NCI-H1436 treated with DMSO at 0.1 percent for 48 hours (cell line): Measurements from ENCODE around the gene PPP2R3C.
"Not testable (repeated sequence)": the region's sequence is repeated elsewhere in the genome, so short reads cannot be mapped to it uniquely, and the experiment has no call there.

Experiments
- DNase-seq: peaks from one replicate; lab custom pipeline; 2025; lab: John Stamatoyannopoulos, UW

Gene PPP2R3C

DNA sequence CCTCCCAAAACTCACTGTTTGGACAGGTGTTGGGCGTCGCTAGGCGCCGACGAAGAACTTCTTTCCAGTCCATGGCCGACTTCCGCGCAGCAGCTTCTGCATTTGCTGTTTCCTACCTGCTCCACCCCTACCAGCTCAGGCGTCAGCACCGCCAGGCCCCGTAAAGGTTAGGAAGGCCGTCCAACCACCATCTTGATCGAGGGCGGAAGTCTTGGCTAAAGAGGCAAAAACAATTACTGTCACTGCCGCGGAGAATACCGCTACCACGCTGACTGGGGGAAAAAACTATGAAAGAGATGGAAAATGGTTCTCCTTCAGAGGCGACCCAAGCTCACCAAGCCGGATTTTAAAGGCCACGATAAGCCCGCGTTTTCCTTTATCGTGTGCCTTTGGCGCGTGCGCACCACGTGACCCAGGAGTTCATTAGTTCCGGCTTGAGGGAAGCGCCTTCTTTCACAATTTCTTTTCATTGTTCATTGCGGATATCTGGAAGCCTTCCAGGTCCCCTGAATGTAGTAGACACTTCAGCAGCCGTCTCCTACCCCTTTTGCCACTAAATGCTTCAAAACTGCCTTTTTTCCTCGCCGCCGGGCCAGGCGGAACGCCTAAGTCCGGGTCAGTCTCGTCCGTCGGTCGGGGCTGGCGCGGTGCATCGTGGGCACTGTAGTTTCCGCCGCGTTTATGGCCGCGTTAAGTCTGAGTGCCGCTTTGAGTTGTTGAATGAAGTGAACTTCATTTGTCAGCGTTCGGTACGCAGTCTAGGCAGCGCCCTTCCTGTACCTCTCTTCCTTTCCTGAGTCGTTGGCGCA, at the start of gene PPP2R3C, which contains the start of gene PRORP:
TSS of gene PPP2R3C (minus strand) at position 104 of the 809 bp plus-strand sequence. CDS start at position 73, 31 bp downstream.
TSS of gene PRORP (plus strand) at position 666 of the 809 bp plus-strand sequence. CDS start 694 bp downstream, outside the sequence.
- DNase-seq = peak; percentile 51

GRCh38 chr14:35167496-35167895, 45.7 kb upstream of the PPP2R3C start:
- DNase-seq = no peak

DNA sequence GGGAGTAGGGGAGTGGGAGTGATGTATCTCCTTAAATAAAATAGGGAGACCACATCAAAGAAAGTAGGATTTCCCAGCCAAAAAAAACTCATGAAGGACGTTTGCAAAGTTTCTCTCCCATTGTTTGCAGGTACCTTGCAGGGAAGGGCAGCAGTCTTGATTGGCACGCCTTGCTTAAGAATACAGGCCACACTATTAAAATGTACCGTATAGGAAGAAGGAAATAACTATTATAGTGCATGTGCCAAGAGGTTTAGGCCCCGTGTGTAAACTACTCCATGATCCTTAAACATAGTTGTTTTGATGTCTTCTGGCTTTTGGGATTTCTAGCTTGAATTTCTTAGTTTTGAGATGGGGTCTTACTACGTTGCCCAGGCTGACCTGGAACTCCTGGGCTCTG, 43.1 kb upstream of the PPP2R3C start:
- no peak for DNase-seq

DNA sequence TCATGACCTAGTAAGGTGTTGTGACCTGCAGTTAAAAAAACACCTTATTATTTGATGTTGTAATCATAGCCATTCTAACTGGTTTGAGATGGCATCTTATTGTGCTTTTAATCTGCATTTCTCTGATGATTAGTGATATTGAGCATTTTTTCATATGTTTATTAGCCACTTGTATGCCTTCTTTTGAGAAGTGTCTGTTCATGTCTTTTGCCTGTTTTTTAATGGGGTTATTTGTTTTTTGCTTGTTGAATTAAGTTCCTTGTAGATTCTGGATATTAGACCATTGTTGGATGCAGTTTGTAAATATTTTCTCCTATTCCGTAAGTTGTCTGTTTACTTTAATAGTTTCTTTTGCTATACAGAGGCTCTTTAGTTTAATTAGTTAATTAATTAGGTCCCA, 41.6 kb upstream of the PPP2R3C start:
- no peak for DNase-seq

DNA sequence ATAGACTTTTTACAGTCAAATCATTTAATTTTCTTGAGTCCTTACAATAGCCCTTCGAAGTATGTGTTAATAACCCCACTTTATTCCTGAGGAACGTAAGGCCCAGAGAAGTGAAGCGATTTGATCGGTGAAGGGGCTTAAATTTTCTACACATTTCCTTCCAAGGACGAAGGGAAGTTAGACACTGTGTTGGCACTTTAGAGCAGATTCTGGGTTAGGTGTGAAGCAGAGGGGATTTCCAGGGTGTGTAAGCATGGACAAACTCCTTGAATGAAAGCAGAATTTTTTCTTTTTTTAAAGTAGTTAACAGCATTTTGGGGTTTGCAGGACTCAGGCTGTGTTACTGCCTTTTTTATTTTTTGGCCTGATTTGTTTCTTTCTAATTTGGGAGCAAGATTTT, 39.4 kb upstream of the PPP2R3C start:
- DNase-seq = no peak

GRCh38 chr14:35159742-35160409, 38.1 kb upstream of the PPP2R3C start:
- DNase-seq = no peak

DNA sequence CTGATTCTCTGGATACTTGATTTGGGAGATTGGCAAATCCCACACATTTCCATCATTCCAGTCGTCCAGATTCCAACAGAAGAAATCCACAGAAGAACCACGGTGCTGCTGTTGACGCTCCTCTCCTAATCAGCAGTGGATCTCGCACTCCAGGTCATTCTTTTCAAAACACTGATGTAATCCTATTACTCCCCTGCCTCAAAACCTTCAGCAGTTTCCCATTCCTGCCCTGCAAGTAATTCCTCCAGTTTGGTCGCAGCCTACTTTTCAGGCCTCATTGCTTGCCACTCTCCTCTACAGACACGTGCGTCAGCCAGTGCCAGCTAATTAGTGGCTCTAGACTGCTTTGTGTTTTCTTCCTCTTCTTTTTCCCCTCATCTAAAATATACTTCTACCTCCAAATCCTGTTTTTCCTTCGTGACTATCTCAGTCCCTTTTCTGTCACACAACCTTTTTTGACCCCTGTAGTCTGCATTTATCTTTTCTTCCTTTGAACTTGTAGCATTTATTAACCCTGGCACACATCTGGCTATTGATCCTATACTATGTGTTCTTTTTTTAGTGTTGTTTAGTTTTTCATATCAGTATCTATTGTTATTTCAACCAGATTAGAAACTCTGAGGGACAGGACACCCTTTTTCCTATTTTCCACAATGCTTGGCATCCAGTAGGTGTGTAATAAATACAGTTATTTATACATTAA, 37.3 kb upstream of the PPP2R3C start:
- DNase-seq = no peak

DNA sequence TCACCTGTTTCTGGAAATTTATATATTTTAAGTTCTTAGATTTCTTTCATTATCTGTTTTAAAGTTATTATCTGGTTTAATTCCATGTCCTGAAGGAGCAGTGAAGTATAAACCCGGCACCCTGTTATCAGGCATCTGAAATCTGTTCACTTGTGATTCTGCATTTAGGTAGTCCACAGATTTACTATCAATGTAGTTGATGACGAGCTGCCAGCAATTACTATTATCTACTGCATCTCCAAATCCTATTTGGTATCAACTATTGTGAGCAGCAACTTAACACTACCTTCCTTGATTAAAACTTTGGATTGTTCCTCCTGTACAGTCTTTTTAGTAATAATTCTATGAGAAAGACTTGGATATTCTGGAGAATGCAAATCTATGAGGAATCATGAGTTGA, 36.7 kb upstream of the PPP2R3C start:
- no peak for DNase-seq

DNA sequence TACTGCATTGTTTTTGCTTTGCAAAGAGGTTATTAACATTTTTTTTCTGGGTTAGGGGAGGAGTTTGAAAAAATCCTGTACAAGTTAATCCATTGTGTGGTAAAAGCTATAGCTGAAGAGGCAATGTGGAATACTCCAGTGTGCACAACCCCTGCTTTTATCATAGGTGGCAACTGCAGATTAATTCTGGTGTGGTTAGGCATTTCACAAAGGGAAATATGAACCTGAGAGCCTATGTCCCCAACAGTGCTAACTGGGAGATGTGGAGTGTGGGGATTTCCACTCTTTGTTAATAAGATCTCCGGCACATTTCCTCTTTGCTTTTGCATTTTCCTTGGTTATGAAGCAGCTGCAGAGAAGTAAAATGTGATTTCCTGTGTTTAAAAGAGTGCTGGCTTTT, 34.2 kb upstream of the PPP2R3C start:
- no peak for DNase-seq

GRCh38 chr14:35154016-35154415, 32.2 kb upstream of the PPP2R3C start:
- DNase-seq = no peak

DNA sequence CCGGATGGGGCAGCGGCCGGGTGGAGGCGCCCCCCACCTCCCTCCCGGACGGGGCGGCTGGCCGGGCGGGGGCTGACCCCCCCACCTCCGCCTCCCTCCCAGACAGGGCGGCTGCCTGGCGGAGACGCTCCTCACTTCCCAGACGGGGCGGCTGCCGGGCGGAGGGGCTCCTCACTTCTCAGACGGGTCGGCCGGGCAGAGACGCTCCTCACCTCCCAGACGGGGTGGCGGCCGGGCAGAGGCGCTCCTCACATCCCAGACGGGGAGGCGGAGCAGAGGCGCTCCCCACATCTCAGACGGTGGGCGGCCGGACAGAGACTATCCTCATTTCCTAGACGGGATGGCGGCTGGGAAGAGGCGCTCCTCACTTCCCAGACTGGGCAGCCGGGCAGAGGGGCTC, 30.7 kb upstream of the PPP2R3C start:
- DNase-seq = not testable (repeated sequence)

- no peak for DNase-seq
Observed at GRCh38 chr14:35149239-35149638, 27.4 kb upstream of the PPP2R3C start.

- DNase-seq = no peak
Observed at GRCh38 chr14:35147711-35148110, 25.9 kb upstream of the PPP2R3C start.

DNA sequence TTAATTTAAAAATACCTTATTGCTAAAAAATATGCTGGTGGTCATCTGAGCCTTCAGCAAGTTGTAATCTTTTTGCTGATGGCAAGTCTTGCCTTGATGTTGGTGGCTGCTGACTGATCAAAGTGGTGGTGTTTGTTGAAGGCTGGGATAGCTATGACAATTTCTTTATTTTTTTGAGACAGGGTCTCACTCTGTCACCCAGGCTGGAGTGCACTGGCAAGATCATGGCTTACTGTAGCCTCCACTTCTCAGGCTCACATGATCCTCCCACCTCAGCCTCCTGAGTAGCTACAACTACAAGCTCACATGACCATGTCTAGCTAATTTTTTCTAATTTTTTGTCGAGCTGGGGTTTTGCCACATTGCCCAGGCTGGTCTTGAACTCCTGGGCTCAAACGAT, 25.4 kb upstream of the PPP2R3C start:
- DNase-seq = no peak

DNA sequence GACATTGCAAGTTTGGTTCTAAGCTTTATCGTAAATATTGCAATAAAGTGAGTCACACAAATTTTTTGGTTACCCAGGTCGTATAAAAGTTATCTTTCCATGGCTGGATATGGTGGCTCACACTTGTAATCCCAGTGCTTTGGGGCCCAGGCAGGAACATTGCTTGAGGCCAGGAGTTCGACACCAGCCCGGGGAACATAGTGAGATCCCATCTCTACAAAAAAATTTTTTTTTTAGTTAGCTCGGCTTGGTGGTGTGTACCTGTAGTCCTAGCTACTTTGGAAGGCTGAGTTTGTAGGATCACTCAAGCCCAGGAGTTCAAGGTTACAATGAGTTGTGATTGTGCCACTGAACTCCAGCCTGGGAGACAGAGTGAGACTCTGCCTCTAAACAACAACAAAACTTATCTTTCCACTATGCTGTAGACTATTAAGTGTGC, 24.9 kb upstream of the PPP2R3C start:
- DNase-seq = no peak

GRCh38 chr14:35144029-35144428, 22.2 kb upstream of the PPP2R3C start:
- DNase-seq = no peak

GRCh38 chr14:35140718-35141581, 19.2 kb upstream of the PPP2R3C start:
- no peak for DNase-seq

DNA sequence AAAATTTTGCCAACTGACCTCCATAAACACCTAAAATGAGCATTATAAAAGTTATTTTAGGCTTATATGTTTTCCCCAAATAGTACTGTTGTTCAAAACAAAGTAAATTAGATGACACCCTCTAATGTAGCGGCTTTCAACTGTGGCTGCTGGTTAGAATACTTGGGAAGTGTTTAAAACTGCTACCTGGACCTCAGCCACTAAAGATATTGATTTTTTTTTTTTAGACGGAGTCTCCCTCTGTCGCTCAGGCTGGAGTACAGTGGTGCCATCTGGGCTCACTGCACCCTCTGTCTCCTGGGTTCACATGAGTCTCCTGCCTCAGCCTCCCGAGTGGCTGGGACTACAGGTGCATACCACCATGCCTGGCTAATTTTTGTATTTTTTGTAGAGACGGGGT, 16.8 kb upstream of the PPP2R3C start:
- DNase-seq = no peak

- no peak for DNase-seq
Observed at GRCh38 chr14:35134329-35135123, 12.7 kb upstream of the PPP2R3C start.

DNA sequence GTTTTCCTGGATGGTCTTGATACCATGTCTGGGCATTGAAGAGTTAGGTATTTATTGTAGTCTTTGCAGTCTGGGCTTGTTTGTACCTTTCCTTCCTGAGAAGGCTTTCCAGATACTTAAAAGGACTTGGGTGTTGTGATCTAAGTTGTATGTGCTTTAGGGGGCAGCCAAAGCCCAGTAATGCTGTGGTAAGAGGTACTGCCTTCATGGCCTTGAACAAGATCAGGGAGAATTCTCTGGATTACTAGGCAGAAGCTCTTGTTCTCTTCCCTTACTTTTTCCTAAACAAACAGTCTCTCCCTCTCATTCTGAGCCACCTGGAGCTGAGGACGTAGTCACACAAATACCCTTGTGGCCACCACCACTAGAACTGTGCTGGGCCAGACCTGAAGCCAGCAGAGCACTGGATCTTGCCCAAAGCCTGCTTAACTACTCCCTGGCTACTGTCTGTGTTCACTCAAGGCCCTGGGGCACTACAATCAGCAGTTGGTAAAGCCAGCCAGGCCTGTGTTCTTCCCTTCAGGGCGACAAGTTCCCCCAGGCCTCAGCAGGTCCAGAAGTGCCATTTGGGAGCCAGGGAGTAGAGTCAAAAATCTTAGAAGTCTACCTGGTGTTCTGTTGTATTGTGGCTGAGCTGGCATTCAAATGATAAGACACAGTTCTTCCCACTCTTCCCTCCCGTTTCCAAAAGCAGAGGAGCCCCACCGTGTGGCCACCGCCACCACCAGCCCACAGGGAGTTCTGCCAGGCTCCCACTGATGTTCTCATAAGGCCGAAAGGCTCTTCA, 11.9 kb upstream of the PPP2R3C start:
- DNase-seq = no peak
